GM18498 (cell line): ENCODE measurements around the gene ZNF865.

Experiments used
- ATAC-seq: cut with Tn5 transposase; IDR thresholded peaks from one replicate; pipeline ENCODE4 v1.9.1; 2021; ENCODE audit warnings: mild to moderate bottlenecking, moderate library complexity; ENCODE audit not compliant: unreplicated experiment

The ZNF865 gene

GRCh38 chr19:55622242-55622969, 17.0 kb downstream of the ZNF865 start:
- ATAC-seq = no peak

- no peak for ATAC-seq
Measured at GRCh38 chr19:55623130-55623529, 17.7 kb downstream of the ZNF865 start.

- ATAC-seq = no peak
Measured at GRCh38 chr19:55623561-55623960, 18.1 kb downstream of the ZNF865 start.

- peak; percentile 61 for ATAC-seq
Measured at GRCh38 chr19:55624109-55625003, 18.9 kb downstream of the ZNF865 start, which contains the start of gene ZNF784. ZNF784 (minus strand) TSS chr19:55624566; CDS start chr19:55624561, 5 bp downstream.

GRCh38 chr19:55625004-55625326, 19.5 kb downstream of the ZNF865 start:
- ATAC-seq = no peak

DNA sequence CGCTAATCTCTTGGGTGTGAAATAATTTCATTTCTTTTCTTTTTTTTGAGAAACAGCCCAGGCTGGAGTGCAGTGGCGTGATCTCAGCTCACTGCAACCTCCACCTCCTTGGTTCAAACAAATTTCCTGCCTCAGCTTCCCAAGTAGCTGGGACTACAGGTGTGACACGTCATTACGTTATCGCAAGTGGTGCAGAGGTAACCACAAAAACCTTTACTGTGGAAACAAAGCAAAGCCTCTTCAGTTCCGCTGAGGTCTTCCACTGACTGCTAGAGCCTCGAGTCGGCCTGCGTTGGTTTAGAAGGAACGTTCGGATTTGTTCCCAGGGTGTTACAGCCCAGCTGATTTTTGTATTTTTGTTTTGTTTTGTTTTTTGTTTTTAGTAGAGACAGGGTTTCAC, 20.9 kb downstream of the ZNF865 start:
- no peak for ATAC-seq

DNA sequence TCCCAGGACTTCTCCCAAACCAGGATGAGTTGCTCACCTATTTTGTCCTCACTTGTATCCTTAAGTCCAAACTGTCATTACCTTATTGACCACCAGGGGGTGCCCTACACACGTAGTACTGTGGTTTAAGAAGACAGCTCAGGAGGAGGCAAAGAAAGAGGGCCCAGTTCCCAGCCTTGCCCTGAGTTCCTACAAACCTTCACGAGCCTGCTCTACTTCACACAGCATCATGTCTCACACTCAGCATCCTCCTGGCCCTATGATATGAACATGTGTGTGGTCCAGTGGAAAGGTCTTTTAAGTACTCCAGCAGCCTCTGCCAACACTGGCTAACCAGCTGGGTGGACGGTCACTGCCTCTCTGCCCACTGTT, 27.0 kb downstream of the ZNF865 start:
- ATAC-seq = no peak

- no peak for ATAC-seq
Measured at GRCh38 chr19:55633861-55634260, 28.4 kb downstream of the ZNF865 start.

DNA sequence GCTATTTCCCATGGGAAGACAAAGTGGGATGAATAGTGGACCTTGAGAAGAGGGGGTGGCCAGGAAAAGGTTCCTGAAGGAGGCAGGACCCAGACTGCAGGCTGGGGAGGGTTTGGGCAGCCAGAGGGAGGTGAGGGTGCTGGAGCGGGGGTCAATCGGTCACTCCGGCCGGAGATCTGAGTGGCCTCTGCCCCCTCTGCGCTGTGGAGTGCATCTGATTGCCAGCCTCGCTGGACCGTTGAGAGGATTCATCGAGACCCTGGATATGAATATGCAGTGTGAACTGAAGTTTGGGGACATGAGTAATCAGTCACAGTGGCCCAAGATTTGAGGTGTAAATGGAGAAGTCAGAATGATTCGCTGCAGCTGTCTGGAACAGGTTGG, 29.9 kb downstream of the ZNF865 start:
- no peak for ATAC-seq

DNA sequence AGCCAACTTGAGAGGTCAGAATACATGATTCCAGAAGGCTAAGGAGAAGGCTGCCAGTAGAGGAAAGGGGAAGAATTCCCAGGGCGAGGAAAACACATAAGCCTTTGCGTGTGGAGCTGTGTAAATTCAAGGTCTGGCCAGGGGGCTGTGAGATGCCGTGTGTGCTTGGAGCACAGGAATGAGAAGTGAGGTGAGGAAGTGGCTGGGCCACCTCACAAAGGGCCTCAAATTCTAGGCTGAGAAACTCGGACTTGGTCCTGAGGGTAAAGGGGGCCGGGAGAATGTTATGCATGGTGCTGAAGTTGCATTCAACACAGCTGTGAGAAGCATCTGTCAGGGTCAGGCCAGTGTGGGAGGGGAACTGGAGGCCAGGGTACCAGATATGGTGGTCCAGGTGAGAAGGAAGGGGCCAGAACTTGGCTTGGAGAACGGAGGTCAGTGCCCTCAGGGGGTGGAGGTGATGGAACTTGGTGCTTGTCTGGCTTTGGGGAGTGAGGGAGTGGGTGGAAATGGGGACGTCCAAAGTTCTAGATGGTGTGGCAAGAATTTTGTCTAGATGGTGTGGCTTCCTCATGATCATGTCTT, 30.5 kb downstream of the ZNF865 start:
- ATAC-seq = no peak

DNA sequence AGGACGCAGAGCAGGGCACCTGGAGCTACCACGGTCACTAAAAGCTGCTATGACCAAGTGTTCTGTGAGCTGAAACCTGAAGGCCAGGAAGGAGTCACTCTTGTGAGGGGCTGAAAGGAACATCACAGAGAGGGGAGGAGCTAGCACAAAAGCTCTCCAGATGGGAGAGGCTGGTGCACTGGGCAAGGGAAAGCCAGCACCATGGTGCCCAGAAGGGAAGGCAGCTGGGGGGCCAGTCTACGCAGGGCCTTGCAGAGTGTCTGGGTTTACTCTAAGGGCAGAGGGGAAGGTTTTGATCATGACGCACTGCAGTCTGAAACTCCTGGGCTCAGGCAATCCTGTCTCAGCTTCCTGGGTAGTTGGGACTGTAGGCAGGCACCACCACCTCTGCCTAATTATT, 31.3 kb downstream of the ZNF865 start:
- ATAC-seq = no peak

DNA sequence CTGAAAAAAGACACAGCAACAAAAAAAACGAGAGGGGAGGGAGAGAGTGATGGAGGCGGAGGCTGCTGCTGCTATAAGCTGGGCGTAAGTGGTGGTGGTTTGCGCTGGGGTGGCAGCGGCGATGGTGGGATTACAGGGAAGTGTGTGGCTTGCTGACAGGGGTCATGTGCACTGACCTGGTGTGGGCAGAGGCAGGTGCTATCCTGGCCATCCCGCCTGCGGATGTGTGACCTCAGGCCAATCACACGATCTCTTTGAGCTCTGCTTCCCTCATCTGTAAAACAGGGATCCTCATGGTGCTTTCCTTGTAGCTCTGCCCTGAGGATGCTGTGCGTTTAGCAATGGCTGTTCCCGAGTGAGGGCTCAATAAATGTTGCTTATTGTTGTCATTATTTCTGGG, 32.1 kb downstream of the ZNF865 start:
- no peak for ATAC-seq

DNA sequence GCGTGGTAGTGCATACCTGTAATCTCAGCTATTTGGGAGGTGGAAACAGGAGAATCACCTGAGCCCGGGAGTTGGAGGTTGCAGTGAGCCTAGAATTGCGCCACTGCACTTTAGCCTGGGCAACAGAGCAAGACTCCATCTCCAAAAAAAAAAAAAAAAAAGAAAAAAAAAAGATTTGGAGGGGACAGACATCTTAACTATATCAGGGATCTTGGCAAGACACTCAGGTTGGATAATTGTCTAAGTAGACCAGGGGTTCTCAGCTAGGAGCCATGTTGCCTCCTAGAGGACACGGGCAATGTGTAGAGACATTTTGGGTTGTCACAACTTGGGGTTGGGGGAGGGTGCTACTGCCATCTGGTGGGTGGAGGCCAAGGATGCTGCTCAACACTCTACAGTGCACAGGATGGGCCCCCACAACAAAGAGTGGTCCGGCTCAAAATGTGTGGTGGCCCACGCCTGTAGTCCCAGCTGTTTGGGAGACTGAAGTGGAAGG, 33.5 kb downstream of the ZNF865 start:
- ATAC-seq = no peak

DNA sequence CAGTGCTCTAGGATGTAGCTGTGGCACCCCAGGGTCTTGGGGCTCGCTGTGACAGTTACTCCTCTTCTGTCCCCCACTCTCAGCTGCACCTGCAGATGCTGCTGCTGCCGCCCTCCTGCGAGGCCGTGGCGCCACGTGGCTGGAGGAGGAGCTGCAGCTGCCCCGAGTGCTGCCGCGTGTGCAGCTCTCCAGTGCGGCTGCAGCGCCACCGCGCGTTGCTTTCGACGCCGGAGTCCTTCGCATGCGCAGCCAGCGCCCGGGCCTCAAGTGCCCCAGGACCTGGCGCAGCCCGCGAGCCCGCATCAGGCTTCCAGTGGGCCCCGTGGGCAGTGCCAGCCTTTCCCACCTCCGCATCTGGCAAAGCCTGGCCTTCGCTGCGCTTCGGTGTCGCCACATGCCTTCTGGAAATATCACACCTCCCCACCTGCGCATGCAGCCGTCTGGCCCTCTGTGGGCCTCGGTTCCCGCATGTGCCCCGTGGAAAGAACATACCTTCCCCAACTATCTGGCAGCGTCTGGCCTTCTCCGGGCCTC, 34.7 kb downstream of the ZNF865 start:
- no peak for ATAC-seq

DNA sequence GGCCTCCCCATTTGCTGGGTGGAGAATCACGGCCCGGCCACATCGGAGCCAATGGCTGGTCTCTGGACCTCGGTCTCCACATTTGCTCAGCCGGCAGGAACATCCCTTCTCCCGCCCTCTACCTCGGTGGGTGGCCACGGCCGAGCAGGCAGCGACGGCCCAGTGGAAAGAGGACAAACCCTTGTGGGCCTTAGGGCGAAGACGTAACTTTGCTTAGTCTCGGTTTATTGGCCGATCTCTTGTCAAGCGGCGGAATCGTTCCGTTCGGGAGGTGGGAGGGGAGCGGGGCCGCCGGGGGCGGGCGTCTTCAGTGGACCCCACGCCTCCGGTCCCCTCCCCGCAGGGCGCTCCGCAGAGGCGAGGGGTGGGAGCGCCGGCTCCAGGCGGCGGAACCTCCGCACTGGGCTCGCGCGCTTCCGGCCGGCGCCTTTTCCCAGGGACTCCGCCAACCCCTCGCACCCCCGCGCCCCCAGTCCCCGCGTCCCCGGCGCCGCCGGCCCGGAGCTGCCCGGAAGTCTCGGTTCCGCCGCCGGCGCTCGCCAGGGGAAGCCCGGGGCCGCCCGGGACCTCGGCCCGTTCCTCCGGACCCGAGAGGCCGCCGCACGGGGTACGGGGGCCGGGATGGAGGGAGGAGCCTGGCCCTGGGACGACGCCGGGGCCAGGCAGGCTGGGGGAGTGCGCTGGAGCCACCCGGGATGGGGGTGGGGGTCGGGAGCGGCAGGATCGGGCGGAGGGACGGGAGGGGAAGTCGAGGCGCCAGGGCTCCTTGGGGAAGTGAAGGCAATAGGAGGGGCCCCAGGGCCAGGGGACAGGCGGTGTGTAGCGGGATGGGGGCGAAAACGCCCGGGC, 35.4 kb downstream of the ZNF865 start, which contains the start of gene ZNF580:
Gene ZNF580, plus strand, starts transcription at position 426 of the 849 bp plus-strand sequence. CDS start 1,507 bp downstream, outside the sequence.
- peak; percentile 32 for ATAC-seq

DNA sequence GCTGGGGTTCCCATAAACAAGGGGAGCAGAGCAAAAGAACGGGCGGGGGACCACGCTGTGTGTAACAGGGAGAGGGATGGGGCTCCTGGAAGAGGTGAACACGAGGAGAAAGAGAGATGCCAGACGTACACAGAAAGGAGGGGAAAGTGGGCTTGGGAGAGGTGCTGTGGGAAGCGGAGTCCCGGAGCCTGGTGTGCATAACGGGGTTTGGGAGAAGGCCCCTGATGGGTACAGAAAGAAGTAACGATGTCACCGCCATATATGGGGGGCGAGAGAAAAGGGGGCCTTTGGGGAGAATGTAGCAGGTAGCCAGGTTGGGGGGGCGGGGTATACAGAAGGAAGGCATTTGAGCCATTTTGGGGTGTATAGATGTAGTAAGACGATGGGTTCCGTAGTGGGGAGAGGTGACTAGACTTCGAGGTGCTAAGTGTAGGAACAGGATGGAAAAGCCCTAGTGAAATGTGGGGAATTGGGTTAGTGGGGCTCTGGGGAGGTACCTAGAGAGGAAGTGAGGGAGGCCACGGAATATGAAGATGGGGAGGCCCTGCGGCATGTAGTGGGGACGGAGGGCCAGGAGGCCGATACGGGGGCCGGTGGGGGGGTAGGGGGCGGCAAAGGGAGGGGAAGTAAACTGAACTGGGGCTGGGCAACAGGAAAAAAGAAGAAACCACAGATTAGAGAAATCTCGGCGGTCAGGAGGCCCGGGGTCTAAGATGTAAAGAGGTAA, 36.1 kb downstream of the ZNF865 start:
- no peak for ATAC-seq

DNA sequence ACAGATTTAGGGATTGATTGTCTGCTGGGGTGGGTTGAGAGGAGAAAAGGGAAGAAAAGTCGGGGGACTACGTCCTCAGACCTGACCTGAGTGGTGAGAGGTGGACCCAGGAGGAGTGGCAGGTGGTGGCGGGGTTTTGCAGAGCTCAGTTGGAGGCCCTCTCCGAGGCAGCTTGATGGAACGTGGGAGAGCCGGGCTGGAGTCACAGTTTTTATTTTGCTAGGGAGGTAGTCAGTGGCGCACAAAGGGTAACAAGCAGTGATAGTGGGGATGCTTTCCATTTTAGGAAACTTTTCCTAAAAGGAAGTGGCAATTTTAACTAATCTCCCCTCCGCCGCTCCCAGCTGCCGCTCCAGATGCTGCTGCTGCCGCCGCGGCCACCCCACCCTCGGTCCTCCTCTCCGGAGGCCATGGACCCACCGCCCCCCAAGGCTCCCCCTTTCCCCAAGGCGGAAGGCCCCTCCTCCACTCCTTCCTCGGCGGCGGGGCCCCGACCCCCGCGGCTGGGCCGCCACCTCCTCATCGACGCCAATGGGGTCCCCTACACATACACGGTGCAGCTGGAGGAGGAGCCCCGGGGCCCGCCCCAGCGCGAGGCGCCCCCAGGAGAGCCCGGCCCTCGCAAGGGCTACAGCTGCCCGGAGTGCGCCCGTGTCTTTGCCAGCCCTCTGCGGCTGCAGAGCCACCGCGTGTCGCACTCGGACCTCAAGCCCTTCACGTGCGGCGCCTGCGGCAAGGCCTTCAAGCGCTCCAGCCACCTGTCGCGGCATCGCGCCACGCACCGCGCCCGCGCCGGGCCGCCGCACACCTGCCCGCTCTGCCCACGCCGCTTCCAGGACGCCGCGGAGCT, 36.9 kb downstream of the ZNF865 start:
- peak; percentile 8 for ATAC-seq

GRCh38 chr19:55643003-55643886, 37.8 kb downstream of the ZNF865 start, which contains the start of gene ZNF581:
ZNF581 (plus strand) TSS chr19:55643649; CDS start chr19:55644572, 923 bp downstream.
- peak; percentile 39 for ATAC-seq
